KOPT-K1 (cell line): ENCODE measurements around the gene PGM1.

Experiments
- H3K27ac ChIP-seq: fragments of 200-600 bp; sonication (generic); 2 replicates; pipeline ENCODE4 v1.5.1; 2016; ENCODE audit warnings: antibody characterized with exemption, mild to moderate bottlenecking, low read depth, low read length; ENCODE audit not compliant: poor library complexity, severe bottlenecking
- H3K36me3 ChIP-seq: fragments of 200-600 bp; sonication (generic); 2 replicates; pipeline ENCODE4 v1.5.1; 2017; ENCODE audit warnings: antibody characterized with exemption, mild to moderate bottlenecking, low read length, moderate library complexity; ENCODE audit not compliant: insufficient read depth
- H3K9me3 ChIP-seq: fragments of 200-600 bp; sonication (generic); 2 replicates; pipeline ENCODE4 v1.5.1; 2017; ENCODE audit warnings: antibody characterized with exemption, low read length, mild to moderate bottlenecking; ENCODE audit not compliant: insufficient read depth, poor library complexity, severe bottlenecking

The PGM1 gene

GRCh38 chr1:63634471-63634870, 41.3 kb downstream of the PGM1 start:
- no peaks in the 10 kb centered on the region for H3K9me3 ChIP-seq
- peaks cover 85% of the 10 kb centered on the region for H3K36me3 ChIP-seq
- no peak overlapping the region for H3K27ac ChIP-seq

DNA sequence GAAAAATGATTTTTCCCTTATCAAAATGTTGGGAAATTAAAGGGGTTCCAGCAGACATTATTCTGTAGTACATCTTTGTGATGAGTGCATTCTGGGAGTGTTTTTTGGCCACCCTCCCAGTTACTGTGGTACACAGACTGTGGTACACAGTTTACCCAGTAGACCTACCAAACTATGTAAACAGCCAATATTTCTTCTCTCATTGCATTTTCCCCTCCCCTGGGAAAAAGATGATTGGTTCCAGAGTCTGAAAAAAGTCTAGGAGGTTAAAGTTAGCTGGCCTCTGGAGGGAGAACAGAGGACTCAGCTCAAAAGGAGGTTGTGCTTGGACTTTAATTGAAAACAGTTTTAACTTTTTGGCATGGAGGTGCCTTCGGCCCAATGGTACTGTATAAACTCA, 42.5 kb downstream of the PGM1 start:
- H3K36me3 ChIP-seq, result peaks cover 82% of the 10 kb centered on the region
- H3K9me3 ChIP-seq, result no peaks in the 10 kb centered on the region
- no peak overlapping the region for H3K27ac ChIP-seq

DNA sequence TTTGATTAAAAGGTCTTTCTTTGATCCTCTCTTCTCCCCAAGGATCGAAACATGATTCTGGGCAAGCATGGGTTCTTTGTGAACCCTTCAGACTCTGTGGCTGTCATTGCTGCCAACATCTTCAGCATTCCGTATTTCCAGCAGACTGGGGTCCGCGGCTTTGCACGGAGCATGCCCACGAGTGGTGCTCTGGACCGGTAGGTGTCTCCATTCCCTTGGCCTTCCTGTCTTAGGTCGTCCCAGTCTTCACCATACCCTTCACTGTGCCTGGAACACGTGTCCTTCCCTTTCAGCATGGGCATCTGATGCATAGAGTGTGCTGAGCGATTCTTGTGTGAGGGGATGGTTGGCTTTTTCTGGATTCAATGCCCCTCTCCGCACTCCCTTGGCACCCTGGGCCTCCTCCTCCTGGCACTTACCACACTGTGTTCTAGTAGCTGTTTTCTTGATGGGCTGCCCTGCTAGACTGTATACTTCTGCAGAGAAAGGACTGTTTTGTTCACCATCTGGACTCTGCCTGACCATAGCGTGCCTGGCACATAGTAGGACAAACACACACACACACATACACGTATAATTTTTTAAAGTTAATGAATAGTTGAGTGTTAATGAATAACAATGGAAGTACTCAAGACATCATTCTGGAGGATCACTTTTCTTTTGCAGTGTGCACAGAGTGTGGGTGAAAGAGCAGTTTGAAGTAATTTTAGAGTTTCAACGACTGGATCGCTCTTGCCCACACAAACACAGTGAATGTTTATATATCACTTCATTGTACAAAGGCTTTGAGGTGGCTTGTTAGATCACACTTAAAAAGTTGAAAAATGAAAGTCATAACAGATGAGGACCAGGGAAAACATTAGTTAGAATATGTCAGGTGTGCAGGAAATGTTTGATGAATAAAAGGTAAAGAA, 43.2 kb downstream of the PGM1 start:
- Histone ChIP-seq H3K9me3 (no peaks in the 10 kb centered on the region), H3K36me3 (peaks cover 83% of the 10 kb centered on the region)

GRCh38 chr1:63638471-63638870, 45.3 kb downstream of the PGM1 start:
- Histone ChIP-seq H3K9me3 (no peaks in the 10 kb centered on the region), H3K36me3 (peaks cover 86% of the 10 kb centered on the region), H3K27ac (no peak overlapping the region)

More for the DNA sequence above, 43.2 kb downstream of the PGM1 start:
- H3K27ac ChIP-seq, result no peak overlapping the region

DNA sequence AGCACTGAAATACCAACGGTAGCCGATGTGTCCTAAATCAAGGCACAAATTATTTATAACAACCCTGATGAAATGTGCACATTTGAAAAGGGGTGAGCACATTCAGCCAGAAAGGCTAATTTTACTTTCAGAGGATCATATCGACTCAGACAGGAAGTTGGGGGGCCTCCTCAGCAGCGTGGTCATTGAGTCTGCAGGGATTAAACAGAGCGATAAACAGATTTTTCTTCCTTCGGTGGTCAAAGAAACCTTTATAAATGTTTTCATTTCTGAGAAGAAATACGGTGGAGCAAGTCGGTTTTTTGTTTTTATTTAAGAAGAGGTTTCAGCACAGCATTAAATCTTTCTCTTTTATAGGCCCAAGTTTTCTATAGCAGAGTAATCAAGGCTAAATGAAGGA, 45.7 kb downstream of the PGM1 start:
- Histone ChIP-seq H3K36me3 (peaks cover 89% of the 10 kb centered on the region), H3K9me3 (no peaks in the 10 kb centered on the region), H3K27ac (no peak overlapping the region)

- Histone ChIP-seq H3K36me3 (peaks cover 85% of the 10 kb centered on the region), H3K9me3 (no peaks in the 10 kb centered on the region), H3K27ac (no peak overlapping the region)
Measured at GRCh38 chr1:63640633-63641567, 47.7 kb downstream of the PGM1 start.

DNA sequence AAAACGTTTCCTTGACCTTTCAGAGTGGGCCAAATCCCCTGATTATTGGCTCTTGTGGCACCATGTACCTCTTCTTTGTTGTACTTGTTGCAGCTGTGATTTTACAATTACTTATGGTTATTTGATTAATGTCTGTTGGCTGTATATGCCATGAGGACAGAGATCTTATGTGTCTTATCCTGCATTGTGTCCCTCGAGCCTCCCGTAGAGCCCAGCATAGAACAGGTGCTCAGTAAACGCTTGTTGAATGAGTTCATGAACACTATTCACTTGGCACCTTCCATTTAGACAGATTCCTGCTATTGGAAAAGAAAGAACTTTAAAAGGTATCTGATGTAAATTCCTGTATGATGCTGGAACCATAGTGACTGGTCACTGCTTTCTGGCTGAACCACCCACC, 48.4 kb downstream of the PGM1 start:
- H3K9me3 ChIP-seq, result no peaks in the 10 kb centered on the region
- H3K36me3 ChIP-seq, result peaks cover 85% of the 10 kb centered on the region
- H3K27ac ChIP-seq, result no peak overlapping the region

DNA sequence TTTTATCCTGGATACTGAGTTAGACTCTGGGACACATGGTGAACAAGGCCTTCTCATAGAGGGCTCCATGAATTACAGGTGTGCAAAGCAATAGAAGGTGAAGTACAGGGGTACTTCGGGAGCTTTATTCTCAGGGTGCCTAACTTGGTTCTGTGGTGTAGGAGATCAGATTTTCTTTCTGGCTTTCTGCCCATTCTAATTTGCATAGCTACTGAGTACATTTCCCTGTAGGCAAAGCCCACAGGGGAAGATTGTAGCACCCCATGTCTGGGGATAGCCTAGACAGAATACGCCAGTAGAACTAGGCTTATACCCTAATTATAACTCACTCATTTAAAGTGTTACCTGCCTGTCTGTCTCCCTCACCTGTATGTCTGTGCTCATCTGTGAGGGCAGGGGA, 49.7 kb downstream of the PGM1 start:
- H3K9me3 ChIP-seq, result no peaks in the 10 kb centered on the region
- no peak overlapping the region for H3K27ac ChIP-seq
- H3K36me3 ChIP-seq, result peaks cover 76% of the 10 kb centered on the region

DNA sequence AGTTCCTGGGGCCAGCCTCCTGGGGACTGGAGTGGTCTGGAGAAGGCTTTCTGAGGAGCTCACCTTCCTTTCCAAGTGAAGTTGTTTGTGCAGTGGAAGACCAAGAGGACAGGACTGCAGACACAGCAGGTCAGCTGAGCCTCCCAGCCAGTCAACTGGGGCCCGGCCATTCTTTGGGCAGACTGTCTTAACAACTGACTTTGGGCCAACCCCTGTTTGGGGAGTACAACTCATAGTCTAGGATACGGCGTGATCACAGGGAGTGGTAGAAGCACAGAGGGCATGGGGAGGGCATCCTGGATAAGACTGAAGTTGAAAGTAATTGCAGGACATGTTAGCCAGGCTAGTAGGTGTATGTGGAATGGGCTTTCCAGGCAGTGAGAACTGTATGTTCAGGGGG, 50.3 kb downstream of the PGM1 start:
- H3K36me3 ChIP-seq, result peaks cover 76% of the 10 kb centered on the region
- H3K9me3 ChIP-seq, result no peaks in the 10 kb centered on the region
- no peak overlapping the region for H3K27ac ChIP-seq

- H3K36me3 ChIP-seq, result peaks cover 76% of the 10 kb centered on the region
- H3K9me3 ChIP-seq, result no peaks in the 10 kb centered on the region
- H3K27ac ChIP-seq, result no peak overlapping the region
Measured at GRCh38 chr1:63643926-63644325, 50.7 kb downstream of the PGM1 start.

DNA sequence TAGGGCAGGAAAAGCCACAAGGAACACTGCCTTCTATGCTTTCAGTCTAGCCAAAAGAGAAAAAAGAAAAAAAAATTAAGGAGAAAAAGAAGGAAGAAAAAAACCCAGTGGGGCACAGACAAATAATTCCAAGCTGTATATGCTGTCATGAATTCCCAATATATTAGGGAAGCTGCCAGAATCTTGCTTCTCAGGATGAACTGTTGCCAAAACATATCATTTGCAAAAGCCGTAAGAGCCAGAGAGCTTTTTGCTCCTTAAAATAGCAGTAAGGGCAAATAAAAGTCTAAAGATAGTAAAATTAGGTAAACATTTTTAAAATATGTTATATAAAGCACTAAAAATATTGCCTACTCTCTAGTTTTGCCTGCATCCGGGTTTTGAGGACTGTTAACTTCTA, 52.1 kb downstream of the PGM1 start:
- H3K36me3 ChIP-seq, result peaks cover 76% of the 10 kb centered on the region
- H3K27ac ChIP-seq, result no peak overlapping the region

GRCh38 chr1:63648689-63649088, 55.5 kb downstream of the PGM1 start:
- Histone ChIP-seq H3K27ac (no peak overlapping the region), H3K36me3 (peaks cover 75% of the 10 kb centered on the region), H3K9me3 (no peaks in the 10 kb centered on the region)

More for the DNA sequence above, 52.1 kb downstream of the PGM1 start:
- H3K9me3 ChIP-seq, result no peaks in the 10 kb centered on the region

GRCh38 chr1:63651161-63651701, 58.0 kb downstream of the PGM1 start:
- peaks cover 79% of the 10 kb centered on the region for H3K36me3 ChIP-seq
- peak overlapping the region; percentile 28 for H3K27ac ChIP-seq
- H3K9me3 ChIP-seq, result no peaks in the 10 kb centered on the region

DNA sequence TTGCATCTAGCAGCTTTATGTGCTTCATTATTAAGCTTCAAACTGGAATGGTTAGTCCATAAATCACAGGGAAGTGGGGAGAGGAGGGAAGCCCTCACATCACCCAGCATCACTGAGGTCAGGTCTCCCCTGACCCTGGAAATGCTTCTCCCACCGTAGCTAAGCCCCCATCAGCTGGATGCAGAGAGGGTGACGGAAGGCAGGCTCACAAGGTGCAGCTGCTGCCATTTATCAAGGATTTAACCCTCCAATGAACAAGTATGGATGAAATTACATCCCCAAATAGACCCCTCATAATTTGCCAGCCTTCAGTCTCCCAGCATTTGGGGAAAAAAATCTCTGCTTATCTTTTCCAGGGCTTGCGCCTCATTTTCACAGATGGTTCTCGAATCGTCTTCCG, 60.8 kb downstream of the PGM1 start:
- Histone ChIP-seq H3K36me3 (peaks cover 75% of the 10 kb centered on the region), H3K9me3 (no peaks in the 10 kb centered on the region), H3K27ac (no peak overlapping the region)

DNA sequence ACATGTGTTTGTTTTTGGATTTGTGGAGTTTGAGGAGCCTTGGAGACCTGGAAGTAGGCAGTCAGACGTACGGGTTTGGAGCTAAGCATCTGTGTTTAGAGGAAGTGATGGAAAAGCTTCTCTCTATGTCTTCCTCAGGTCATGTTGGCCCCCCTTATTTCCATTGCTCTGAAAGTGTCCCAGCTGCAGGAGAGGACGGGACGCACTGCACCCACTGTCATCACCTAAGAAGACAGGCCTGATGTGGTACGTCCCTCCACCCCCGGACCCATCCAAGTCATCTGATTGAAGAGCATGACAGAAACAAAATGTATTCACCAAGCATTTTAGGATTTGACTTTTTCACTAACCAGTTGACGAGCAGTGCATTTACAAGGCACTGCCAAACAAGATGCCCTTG, 66.2 kb downstream of the PGM1 start:
- Histone ChIP-seq H3K27ac (no peak overlapping the region), H3K9me3 (no peaks in the 10 kb centered on the region), H3K36me3 (peaks cover 44% of the 10 kb centered on the region)
